Activated CD8-positive, alpha-beta T cell treated with anti-CD3 and anti-CD28 coated beads for 36 hours (primary cell): Measurements from ENCODE around the gene KLF9. TPM values are rescaled to one million over a fixed set of nuclear protein-coding genes. Genes with fewer than 3 reads are reported as not detected.

Experiments used
- ATAC-seq: fragments of 200-7000 bp; cut with Tn5 transposase; one replicate; pipeline ENCODE4 v1.10.0; 2021; ENCODE audit warnings: mild to moderate bottlenecking, moderate library complexity
- CTCF ChIA-PET: fragments of 350-600 bp; sonication (Branson Sonifier 250); formaldehyde crosslinking; loops from one replicate; lab custom pipeline; 2021; ENCODE audit warnings: antibody characterized with exemption; lab: Charles Lee
- POLR2A ChIA-PET: fragments of 350-600 bp; sonication (Branson Sonifier 250); formaldehyde crosslinking; loops from one replicate; lab custom pipeline; 2021; ENCODE audit warnings: antibody characterized with exemption; lab: Charles Lee
- DNase-seq: peaks from one replicate; pipeline ENCODE4 v3.0.0-alpha.2; 2020
- H3K27ac Mint-ChIP-seq: one replicate; pipeline ENCODE4 v1.8.0; 2021; ENCODE audit warnings: mild to moderate bottlenecking, mixed read lengths
- H3K27me3 Mint-ChIP-seq: one replicate; pipeline ENCODE4 v1.8.0; 2021; ENCODE audit warnings: mixed read lengths
- H3K36me3 Mint-ChIP-seq: one replicate; pipeline ENCODE4 v1.8.0; 2021; ENCODE audit warnings: low read depth, mixed read lengths
- H3K4me1 Mint-ChIP-seq: one replicate; pipeline ENCODE4 v1.8.0; 2021; ENCODE audit warnings: low read depth, mixed read lengths
- H3K4me3 Mint-ChIP-seq: one replicate; pipeline ENCODE4 v1.8.0; 2021; ENCODE audit warnings: mild to moderate bottlenecking, moderate library complexity, mixed read lengths
- H3K9me3 Mint-ChIP-seq: one replicate; pipeline ENCODE4 v1.8.0; 2021; ENCODE audit warnings: mixed read lengths
- intact Hi-C: fragments of 100-400 bp; cut with micrococcal nuclease; formaldehyde crosslinking; loops from one replicate; pipeline ENCODE4 v1.10.0; 2022
- total RNA-seq, 2 experiments: library from RNA; stranded (reverse); gene quantifications; one replicate each; pipeline ENCODE4 v1.2.3, GENCODE V29; 2021
- TF ChIP-seq, protein P1 (sequence below): fragments of 200-600 bp; IDR thresholded peaks from one replicate; pipeline ENCODE4 v1.8.0; 2022; ENCODE audit warnings: antibody characterized with exemption, mild to moderate bottlenecking

Gene KLF9
- 10 to 100 TPM; 19.0 to 20.1 TPM for total RNA-seq

DNA sequence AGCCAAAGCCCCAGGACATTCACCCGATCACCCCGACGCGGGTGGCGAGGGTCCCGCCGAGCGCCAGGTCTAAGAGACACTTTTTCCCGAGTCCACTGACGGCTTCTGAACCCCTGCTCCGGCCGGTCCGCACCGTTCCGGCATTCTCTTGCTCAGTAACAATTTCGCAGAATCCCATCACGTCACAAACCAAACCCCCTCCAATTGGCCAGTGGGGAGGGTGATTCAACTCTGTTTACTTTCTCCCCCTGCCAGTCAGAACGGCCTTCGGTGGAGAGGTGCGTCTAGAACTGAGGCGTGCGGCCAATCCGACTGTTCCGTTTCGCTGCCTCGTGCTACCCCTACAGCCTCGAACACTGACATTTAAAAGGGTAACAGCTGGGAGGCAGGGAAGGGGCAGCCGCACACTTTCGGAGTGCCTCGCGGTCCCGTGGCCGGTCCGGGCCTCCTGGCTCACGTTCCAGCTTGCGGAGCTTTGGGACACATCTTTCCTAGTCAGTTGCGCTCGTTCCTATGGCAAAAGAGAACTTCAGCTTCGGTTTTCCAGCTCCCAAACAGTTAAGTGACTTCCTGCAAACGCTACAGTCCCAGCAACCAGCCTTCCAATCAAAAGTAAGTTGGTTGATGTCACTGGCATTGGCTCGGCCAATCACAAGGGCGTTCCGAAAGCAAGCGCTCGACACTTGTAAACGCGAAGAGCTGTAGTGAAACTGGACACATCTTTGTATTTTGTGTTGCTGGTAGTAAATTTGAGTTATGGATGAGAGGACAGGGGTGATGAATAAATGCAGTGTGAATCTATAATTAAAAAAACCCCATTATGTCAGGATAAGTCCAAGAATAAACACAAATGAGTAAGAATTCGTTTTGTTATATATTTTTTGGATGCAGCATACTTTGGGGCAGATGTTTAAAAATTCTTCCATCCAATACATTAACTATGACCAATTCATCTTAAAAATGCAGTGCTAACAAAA is at the start of gene KLF9:
Gene KLF9 (minus strand): TSS at position 859 of the 977 bp plus-strand sequence. CDS start 1,294 bp downstream, outside the sequence.
- CTCF ChIA-PET, result interaction anchor here (0.6 to 2.1 kb wide), 4 partner anchors 9 to 188 kb away, joined by 3 to 11 read pairs (median 6); no protein-coding TSS in a partner anchor
- H3K4me1 Mint-ChIP-seq, result peaks cover 42% of the 10 kb centered on the region
- no peaks in the 10 kb centered on the region for H3K27me3 Mint-ChIP-seq
- intact Hi-C loops, result loop anchor here (5.0 to 10.0 kb wide), 3 partner anchors 77 to 1351 kb away; partner anchors contain the start of gene CEMIP2
- no peaks in the 10 kb centered on the region for H3K9me3 Mint-ChIP-seq
- H3K4me3 Mint-ChIP-seq, result peak within 1 kb of the TSS; percentile 98
- TF ChIP-seq, protein P1, sequence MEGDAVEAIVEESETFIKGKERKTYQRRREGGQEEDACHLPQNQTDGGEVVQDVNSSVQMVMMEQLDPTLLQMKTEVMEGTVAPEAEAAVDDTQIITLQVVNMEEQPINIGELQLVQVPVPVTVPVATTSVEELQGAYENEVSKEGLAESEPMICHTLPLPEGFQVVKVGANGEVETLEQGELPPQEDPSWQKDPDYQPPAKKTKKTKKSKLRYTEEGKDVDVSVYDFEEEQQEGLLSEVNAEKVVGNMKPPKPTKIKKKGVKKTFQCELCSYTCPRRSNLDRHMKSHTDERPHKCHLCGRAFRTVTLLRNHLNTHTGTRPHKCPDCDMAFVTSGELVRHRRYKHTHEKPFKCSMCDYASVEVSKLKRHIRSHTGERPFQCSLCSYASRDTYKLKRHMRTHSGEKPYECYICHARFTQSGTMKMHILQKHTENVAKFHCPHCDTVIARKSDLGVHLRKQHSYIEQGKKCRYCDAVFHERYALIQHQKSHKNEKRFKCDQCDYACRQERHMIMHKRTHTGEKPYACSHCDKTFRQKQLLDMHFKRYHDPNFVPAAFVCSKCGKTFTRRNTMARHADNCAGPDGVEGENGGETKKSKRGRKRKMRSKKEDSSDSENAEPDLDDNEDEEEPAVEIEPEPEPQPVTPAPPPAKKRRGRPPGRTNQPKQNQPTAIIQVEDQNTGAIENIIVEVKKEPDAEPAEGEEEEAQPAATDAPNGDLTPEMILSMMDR, result no peak
- H3K27ac Mint-ChIP-seq, result peak within 1 kb of the TSS; percentile 100
- POLR2A ChIA-PET, result interaction anchor here (0.9 kb wide), 1 partner anchor 188 kb away, joined by 3 read pairs; no protein-coding TSS in a partner anchor
- peaks cover 27% of the 10 kb centered on the region for H3K36me3 Mint-ChIP-seq
- peak; percentile 76 for ATAC-seq
- DNase-seq, result peak; percentile 97

DNA sequence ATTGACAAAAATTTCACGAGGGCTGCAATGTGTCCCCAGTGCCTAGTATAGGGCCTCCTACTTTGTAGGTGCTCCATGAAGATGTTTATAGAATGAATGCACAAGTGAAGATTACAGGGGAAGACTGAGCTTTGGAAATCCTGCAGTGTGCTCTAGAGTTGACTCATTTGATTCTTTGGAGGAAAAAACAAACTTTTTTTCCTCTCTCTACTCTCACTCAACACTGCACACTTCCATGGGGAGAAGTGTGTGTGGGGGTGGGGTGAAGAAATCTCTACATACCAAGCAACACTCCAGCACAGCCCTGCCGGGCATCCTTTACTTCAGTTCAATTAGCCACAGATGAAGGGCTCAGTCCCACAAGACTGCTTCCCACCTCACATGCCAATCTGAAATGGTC is 49.4 kb upstream of the KLF9 start:
- CTCF ChIA-PET, result interaction anchor here (1.2 kb wide), 1 partner anchor 138 kb away, joined by 4 read pairs; no protein-coding TSS in a partner anchor
- intact Hi-C loops, result no loop called here
- H3K9me3 Mint-ChIP-seq, result no peaks in the 10 kb centered on the region

DNA sequence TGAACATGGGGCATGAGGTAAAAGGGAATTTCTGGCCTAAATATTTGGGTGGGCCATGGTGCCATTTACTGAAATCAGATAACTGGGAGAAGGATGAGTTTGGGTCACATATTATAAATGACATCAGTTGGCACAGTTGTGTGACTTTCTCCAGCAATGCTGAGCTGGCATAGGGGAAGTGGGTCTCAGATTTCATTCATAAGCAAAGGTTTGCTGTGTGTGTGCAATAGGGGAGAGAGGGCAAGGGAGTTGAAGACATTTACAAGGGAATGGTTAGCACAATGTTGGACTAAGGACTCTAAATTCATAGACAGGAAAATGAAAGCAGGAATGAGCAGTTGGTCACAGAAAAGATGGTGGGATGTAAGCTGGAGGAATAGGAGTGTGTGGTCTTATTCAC is 47.8 kb upstream of the KLF9 start:
- Mint-ChIP-seq H3K4me3 (no peak overlapping the region), H3K36me3 (no peaks in the 10 kb centered on the region), H3K4me1 (peaks cover 18% of the 10 kb centered on the region), H3K27me3 (no peaks in the 10 kb centered on the region), H3K27ac (no peak overlapping the region), H3K9me3 (no peaks in the 10 kb centered on the region)
- TF ChIP-seq, protein P1, result no peak
- no peak for ATAC-seq
- POLR2A ChIA-PET, result no interaction called here
- CTCF ChIA-PET, result interaction anchor here (0.6 kb wide), 1 partner anchor 140 kb away, joined by 3 read pairs; no protein-coding TSS in a partner anchor
- intact Hi-C loops, result no loop called here
- DNase-seq, result no peak

More for the DNA sequence above, 49.4 kb upstream of the KLF9 start:
- Mint-ChIP-seq H3K27me3 (no peaks in the 10 kb centered on the region), H3K27ac (no peak overlapping the region), H3K36me3 (no peaks in the 10 kb centered on the region), H3K4me3 (no peak overlapping the region), H3K4me1 (peaks cover 29% of the 10 kb centered on the region)
- TF ChIP-seq, protein P1, result no peak
- DNase-seq, result no peak
- ATAC-seq, result no peak
- POLR2A ChIA-PET, result no interaction called here

DNA sequence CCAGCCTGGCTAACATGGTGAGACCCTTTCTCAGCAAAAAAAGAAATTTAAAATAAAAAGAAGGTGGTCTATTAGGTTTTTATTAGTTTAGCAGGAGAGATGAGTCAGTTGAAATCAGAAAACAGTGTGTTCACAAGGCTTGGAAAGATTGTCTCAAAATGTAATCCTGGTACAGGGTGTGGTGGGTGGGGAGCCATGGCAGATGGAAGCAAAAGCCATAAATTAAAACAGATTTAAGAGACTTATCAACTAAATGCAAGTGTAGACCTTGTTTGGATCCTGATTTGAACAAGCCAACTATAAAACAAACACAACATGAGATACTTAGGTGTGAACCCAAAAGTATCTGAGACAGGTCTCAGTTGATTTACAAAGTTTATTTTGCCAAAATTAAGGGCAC is 42.8 kb upstream of the KLF9 start:
- DNase-seq (no peak), ATAC-seq (no peak)
- Mint-ChIP-seq H3K36me3 (no peaks in the 10 kb centered on the region), H3K4me3 (no peak overlapping the region), H3K27me3 (no peaks in the 10 kb centered on the region), H3K27ac (no peak overlapping the region), H3K4me1 (no peaks in the 10 kb centered on the region), H3K9me3 (no peaks in the 10 kb centered on the region)
- ChIA-PET CTCF (no interaction called here), POLR2A (no interaction called here)
- intact Hi-C loops, result no loop called here
- TF ChIP-seq, protein P1, result no peak
